ENCODE results near the gene FCSK. TPM values are rescaled to one million over a fixed set of nuclear protein-coding genes. Genes with fewer than 3 reads are reported as not detected.

The FCSK gene
- total RNA-seq, 4 donors from 2014 or later = 8.0 to 13.5 (median 11.1) TPM

DNA sequence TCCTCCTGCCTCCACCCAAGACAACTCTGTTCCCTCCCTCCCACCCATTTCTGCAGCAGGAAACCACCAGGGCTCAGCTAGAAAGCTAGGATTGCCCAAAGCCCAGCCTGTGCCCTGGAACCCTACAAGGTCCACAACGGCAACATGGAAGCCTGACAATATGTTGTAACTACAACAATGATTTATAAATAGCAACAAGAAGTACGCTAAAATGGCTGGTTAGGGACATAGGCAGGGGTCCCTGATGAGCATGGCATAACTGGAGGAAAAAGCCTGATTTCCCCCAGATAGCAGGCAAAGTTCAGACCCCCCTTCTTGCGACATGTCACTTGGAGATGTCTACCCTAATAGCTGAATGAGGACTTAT is 22.1 kb upstream of the FCSK start:
- no peak overlapping the region for H3K4me3 ChIP-seq
- intact Hi-C loops (cut with DNase I; ENCODE audit: low total_unique reads) = no loop called here
- ATAC-seq = no peak
- peak overlapping the region; percentile 27 to 68 (median 51) for H3K27ac ChIP-seq
- TF ChIP-seq, protein P1, sequence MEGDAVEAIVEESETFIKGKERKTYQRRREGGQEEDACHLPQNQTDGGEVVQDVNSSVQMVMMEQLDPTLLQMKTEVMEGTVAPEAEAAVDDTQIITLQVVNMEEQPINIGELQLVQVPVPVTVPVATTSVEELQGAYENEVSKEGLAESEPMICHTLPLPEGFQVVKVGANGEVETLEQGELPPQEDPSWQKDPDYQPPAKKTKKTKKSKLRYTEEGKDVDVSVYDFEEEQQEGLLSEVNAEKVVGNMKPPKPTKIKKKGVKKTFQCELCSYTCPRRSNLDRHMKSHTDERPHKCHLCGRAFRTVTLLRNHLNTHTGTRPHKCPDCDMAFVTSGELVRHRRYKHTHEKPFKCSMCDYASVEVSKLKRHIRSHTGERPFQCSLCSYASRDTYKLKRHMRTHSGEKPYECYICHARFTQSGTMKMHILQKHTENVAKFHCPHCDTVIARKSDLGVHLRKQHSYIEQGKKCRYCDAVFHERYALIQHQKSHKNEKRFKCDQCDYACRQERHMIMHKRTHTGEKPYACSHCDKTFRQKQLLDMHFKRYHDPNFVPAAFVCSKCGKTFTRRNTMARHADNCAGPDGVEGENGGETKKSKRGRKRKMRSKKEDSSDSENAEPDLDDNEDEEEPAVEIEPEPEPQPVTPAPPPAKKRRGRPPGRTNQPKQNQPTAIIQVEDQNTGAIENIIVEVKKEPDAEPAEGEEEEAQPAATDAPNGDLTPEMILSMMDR (IDR thresholded peaks at IDR 0.05 in 4 of 5, conservative IDR thresholded peaks at IDR 0.05 in 1 of 5) = no peak
- TF ChIP-seq POLR2A (IDR thresholded peaks at IDR 0.05) = no peak
- no peak for DNase-seq
- no peaks in the 10 kb centered on the region for H3K27me3 ChIP-seq
- peaks cover 94 to 95% of the 10 kb centered on the region in 2 donors for H3K4me1 ChIP-seq
- in situ Hi-C loops (cut with MboI; ENCODE audit: low sequenced_read_pairs in 4 of 4) = no loop called here
- no peaks in the 10 kb centered on the region for H3K9me3 ChIP-seq
- no peaks in the 10 kb centered on the region for H3K36me3 ChIP-seq

DNA sequence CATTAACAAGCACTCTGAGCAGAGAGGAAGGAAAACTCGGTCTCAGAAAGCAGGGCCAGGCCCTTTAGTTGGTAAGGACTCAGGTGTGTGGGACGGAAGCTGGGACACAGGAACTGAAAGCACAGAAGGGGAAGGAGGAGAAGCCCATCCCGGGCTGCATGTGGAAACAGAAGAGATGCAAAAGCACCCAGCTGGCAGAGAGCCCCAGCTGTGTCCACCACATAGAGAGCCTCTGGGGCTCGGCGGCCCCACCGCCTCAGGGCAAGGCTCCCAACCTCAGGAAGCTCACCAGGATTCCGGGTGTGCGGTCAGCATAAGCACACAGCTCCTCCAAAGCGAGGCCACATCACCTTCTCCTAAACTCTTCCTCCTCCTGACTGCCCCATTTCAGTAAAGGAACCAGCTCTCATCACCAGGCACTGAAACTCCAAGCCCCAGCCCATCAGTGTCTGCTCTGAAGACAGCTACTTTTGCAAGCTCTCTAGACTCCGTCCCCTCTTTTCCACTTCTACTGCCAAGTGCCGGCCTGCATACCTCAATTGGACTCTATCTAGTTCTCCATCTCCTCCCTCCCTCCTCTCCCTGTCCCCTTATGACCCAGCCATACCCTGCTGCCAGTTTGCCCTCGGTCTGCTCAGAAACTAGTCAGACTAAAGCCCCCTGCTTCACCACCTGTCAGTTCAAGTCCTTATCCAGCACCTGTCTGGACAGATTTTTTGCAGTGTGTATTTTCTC is 21.5 kb upstream of the FCSK start:
- H3K4me1 ChIP-seq = peaks cover 94% of the 10 kb centered on the region in 2 donors
- ATAC-seq = no peak
- H3K36me3 ChIP-seq = no peaks in the 10 kb centered on the region
- H3K4me3 ChIP-seq = no peak overlapping the region
- intact Hi-C loops (cut with DNase I; ENCODE audit: low total_unique reads) (no loop called here), in situ Hi-C loops (cut with MboI; ENCODE audit: low sequenced_read_pairs in 4 of 4) (no loop called here)
- peak overlapping the region; percentile 27 to 68 (median 51) for H3K27ac ChIP-seq
- no peaks in the 10 kb centered on the region for H3K27me3 ChIP-seq
- TF ChIP-seq POLR2A (IDR thresholded peaks at IDR 0.05) = no peak
- TF ChIP-seq, protein P1 (IDR thresholded peaks at IDR 0.05 in 4 of 5, conservative IDR thresholded peaks at IDR 0.05 in 1 of 5) = no peak
- no peak for DNase-seq
- H3K9me3 ChIP-seq = no peaks in the 10 kb centered on the region

GRCh38 chr16:70433458-70434103 is 20.8 kb upstream of the FCSK start:
- intact Hi-C loops (cut with DNase I; ENCODE audit: low total_unique reads) = no loop called here
- Histone ChIP-seq H3K9me3 (no peaks in the 10 kb centered on the region), H3K4me1 (peaks cover 91 to 93% of the 10 kb centered on the region in 2 donors), H3K4me3 (no peak overlapping the region), H3K36me3 (no peaks in the 10 kb centered on the region), H3K27ac (peak overlapping the region; percentile 27 to 68 (median 51)), H3K27me3 (no peaks in the 10 kb centered on the region)
- DNase-seq (peak in 1 of 2 donors; percentile 41), ATAC-seq (no peak)
- TF ChIP-seq, protein P1 (IDR thresholded peaks at IDR 0.05 in 4 of 5, conservative IDR thresholded peaks at IDR 0.05 in 1 of 5) = no peak
- TF ChIP-seq POLR2A (IDR thresholded peaks at IDR 0.05) = no peak
- in situ Hi-C loops (cut with MboI; ENCODE audit: low sequenced_read_pairs in 4 of 4) = no loop called here

- TF ChIP-seq, protein P1 (IDR thresholded peaks at IDR 0.05 in 4 of 5, conservative IDR thresholded peaks at IDR 0.05 in 1 of 5) = no peak
- no peak for TF ChIP-seq POLR2A (IDR thresholded peaks at IDR 0.05)
- H3K27me3 ChIP-seq = no peaks in the 10 kb centered on the region
- peaks cover 80 to 90% of the 10 kb centered on the region in 2 donors for H3K4me1 ChIP-seq
- no peaks in the 10 kb centered on the region for H3K36me3 ChIP-seq
- no peaks in the 10 kb centered on the region for H3K9me3 ChIP-seq
- H3K4me3 ChIP-seq = no peak overlapping the region
- peak overlapping the region in 3 of 4 donors; percentile 27 to 68 (median 54) for H3K27ac ChIP-seq
- in situ Hi-C loops (cut with MboI; ENCODE audit: low sequenced_read_pairs in 4 of 4) = no loop called here
- ATAC-seq (no peak), DNase-seq (no peak)
- intact Hi-C loops (cut with DNase I; ENCODE audit: low total_unique reads) = no loop called here
Observed at GRCh38 chr16:70434484-70435260, 19.7 kb upstream of the FCSK start.
